Parathyroid adenoma (tissue), 2 donors: ENCODE data around the gene ARSD.

Source experiments
- H2AFZ ChIP-seq: fragments of 300-600 bp; sonication (generic); one replicate; pipeline ENCODE4 v1.7.0; 2017; ENCODE audit warnings: antibody characterized with exemption, mild to moderate bottlenecking
- H3K27ac ChIP-seq: fragments of 300-600 bp; sonication (generic); one replicate; pipeline ENCODE4 v1.7.0; 2017
- H3K27me3 ChIP-seq: fragments of 300-600 bp; sonication (generic); one replicate; pipeline ENCODE4 v1.7.0; 2017; ENCODE audit warnings: low read length; ENCODE audit not compliant: control insufficient read depth, insufficient read depth
- H3K36me3 ChIP-seq: fragments of 300-600 bp; sonication (generic); one replicate; pipeline ENCODE4 v1.7.0; 2017; ENCODE audit warnings: low read length; ENCODE audit not compliant: control insufficient read depth, insufficient read depth
- H3K4me1 ChIP-seq: fragments of 300-600 bp; sonication (generic); one replicate; pipeline ENCODE4 v1.7.0; 2017; ENCODE audit warnings: control low read depth
- H3K4me2 ChIP-seq: fragments of 300-600 bp; sonication (generic); one replicate; pipeline ENCODE4 v1.7.0; 2017; ENCODE audit warnings: low read length
- H3K4me3 ChIP-seq: fragments of 300-600 bp; sonication (generic); one replicate; pipeline ENCODE4 v1.7.0; 2017; ENCODE audit warnings: low read depth, low read length
- H3K79me2 ChIP-seq: fragments of 300-600 bp; sonication (generic); one replicate; pipeline ENCODE4 v1.7.0; 2017; ENCODE audit warnings: control low read depth
- H3K9ac ChIP-seq: fragments of 300-600 bp; sonication (generic); one replicate; pipeline ENCODE4 v1.7.0; 2017; ENCODE audit warnings: mild to moderate bottlenecking
- H3K9me3 ChIP-seq: fragments of 300-600 bp; sonication (generic); one replicate; pipeline ENCODE4 v1.7.0; 2017; ENCODE audit warnings: low read length; ENCODE audit not compliant: control insufficient read depth
- TF ChIP-seq, protein P1 (sequence below): fragments of 300-600 bp; sonication (generic); IDR thresholded peaks from one replicate; pipeline ENCODE4 v1.7.0; 2017; ENCODE audit warnings: antibody characterized with exemption, mild to moderate bottlenecking
- donor health status: primary hyperparathyroidism.

ARSD gene

DNA sequence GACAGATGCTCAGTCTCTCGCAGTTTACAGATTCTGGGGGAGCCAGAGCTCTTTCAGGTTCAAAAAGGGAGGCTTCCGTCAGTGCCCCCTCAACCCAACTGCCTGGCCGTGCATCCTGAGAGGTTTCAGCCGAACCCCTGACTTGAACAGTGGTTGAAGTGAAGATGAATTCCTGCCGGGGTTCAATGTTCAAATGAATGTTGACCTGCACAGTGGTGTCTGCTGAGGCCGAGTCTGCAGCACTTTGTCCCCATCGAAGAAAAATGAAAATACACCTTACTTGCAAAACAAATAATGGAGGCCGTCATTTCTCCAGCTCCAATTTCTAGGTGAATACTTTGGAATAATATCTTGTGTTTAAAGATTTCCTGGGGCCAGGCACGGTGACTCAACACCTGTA, 66.7 kb downstream of the ARSD start:
- Histone ChIP-seq H3K36me3 (no peaks in the 10 kb centered on the region), H2AFZ (no peak overlapping the region), H3K79me2 (no peaks in the 10 kb centered on the region), H3K9me3 (no peaks in the 10 kb centered on the region), H3K9ac (no peak overlapping the region), H3K27me3 (no peaks in the 10 kb centered on the region), H3K4me2 (no peak overlapping the region), H3K4me1 (no peaks in the 10 kb centered on the region), H3K4me3 (no peak overlapping the region), H3K27ac (no peak overlapping the region)
- TF ChIP-seq, protein P1, sequence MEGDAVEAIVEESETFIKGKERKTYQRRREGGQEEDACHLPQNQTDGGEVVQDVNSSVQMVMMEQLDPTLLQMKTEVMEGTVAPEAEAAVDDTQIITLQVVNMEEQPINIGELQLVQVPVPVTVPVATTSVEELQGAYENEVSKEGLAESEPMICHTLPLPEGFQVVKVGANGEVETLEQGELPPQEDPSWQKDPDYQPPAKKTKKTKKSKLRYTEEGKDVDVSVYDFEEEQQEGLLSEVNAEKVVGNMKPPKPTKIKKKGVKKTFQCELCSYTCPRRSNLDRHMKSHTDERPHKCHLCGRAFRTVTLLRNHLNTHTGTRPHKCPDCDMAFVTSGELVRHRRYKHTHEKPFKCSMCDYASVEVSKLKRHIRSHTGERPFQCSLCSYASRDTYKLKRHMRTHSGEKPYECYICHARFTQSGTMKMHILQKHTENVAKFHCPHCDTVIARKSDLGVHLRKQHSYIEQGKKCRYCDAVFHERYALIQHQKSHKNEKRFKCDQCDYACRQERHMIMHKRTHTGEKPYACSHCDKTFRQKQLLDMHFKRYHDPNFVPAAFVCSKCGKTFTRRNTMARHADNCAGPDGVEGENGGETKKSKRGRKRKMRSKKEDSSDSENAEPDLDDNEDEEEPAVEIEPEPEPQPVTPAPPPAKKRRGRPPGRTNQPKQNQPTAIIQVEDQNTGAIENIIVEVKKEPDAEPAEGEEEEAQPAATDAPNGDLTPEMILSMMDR = no peak

DNA sequence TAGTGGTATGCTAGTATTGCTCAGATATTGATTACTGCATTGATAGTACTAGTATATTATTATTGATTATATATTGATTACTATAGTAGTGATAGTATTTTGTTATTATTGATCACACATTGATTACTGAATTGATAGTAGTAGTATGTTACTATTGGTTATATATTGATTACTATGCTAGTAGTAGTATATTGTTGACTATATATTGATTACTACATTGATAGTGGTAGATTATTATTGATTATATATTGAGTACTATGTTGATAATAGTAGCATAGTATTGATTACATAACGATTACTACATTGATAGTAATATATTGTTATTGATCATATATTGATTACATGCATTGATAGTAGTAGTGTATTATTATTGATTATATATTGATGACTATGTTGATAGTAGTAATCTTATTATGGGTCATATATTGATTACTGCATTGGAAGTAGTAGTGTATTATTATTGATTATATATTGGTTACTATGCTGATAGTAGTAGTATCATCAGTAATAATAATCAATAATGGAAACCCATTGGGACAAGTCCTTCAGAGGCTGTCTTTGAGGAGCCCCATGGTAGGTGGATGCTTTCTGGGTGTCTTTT, 69.8 kb downstream of the ARSD start:
- Histone ChIP-seq H3K4me2 (no peak overlapping the region), H3K9ac (no peak overlapping the region), H3K9me3 (no peaks in the 10 kb centered on the region), H3K36me3 (no peaks in the 10 kb centered on the region), H3K27me3 (no peaks in the 10 kb centered on the region), H3K4me1 (no peaks in the 10 kb centered on the region), H3K79me2 (no peaks in the 10 kb centered on the region), H2AFZ (no peak overlapping the region), H3K27ac (no peak overlapping the region), H3K4me3 (no peak overlapping the region)
- TF ChIP-seq, protein P1 = no peak

DNA sequence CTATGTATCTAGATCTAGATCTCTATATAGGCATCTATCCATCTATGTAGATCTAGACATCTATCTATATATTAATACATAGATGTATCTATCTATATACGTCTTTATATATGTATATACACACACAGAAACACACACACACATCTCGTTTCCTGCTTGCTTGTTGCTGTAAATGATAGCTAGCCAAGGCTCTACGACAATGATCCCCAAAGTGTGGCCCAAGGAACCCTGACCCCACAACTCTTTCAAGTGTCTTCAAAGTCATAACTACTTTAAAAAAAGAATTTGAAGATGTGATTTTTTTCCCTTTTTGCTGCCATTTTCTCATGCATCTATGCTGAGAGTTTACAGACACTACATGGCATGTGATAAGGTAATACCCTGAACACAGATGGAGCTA, 71.6 kb downstream of the ARSD start:
- H2AFZ ChIP-seq = no peak overlapping the region
- TF ChIP-seq, protein P1 = no peak
- H3K9ac ChIP-seq = no peak overlapping the region
- H3K27ac ChIP-seq = no peak overlapping the region
- H3K27me3 ChIP-seq = no peaks in the 10 kb centered on the region
- no peaks in the 10 kb centered on the region for H3K36me3 ChIP-seq
- H3K4me3 ChIP-seq = no peak overlapping the region
- no peaks in the 10 kb centered on the region for H3K79me2 ChIP-seq
- no peak overlapping the region for H3K4me2 ChIP-seq
- no peaks in the 10 kb centered on the region for H3K4me1 ChIP-seq
- no peaks in the 10 kb centered on the region for H3K9me3 ChIP-seq

DNA sequence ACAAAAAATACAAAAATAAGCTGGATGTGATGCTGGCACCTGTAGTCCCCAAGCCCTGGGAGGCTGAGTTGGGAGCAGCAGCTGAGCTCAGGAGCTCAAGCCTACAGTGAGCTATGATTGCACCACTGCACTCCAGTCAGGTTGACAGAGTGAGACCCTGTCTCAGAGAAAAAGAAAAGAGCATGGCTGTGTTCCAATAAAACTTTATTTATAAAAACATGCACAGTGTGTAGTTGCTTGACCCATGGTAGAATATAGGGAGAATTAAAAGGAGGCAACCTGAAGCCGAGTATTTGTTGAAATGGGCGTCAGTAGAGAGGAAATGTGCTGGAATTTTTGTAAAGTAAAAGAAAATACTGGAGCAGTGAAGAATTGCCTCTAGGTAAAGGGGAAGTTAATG, 73.4 kb downstream of the ARSD start:
- no peaks in the 10 kb centered on the region for H3K9me3 ChIP-seq
- H3K27ac ChIP-seq = no peak overlapping the region
- no peaks in the 10 kb centered on the region for H3K36me3 ChIP-seq
- no peaks in the 10 kb centered on the region for H3K79me2 ChIP-seq
- no peak overlapping the region for H3K9ac ChIP-seq
- no peaks in the 10 kb centered on the region for H3K27me3 ChIP-seq
- H3K4me1 ChIP-seq = no peaks in the 10 kb centered on the region
- H2AFZ ChIP-seq = no peak overlapping the region
- no peak overlapping the region for H3K4me2 ChIP-seq
- TF ChIP-seq, protein P1 = no peak
- H3K4me3 ChIP-seq = no peak overlapping the region

DNA sequence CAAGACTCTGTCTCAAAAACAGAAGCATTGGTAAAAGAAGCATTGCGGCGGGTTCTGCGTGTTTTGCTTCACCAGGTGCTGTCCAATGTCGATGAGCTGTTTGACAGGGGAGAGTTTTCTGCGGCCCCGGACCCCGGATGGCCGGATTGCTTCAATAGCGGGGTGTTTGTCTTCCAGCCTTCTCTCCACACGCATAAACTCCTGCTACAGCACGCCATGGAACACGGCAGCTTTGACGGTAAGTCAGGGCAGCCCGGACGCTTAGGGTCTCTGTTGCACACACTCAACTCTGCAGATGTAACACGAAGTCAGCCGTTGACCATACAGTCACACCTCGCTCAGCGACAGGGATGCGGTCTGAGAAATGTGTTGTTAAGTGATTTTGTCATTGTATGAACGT, 74.2 kb downstream of the ARSD start:
- no peaks in the 10 kb centered on the region for H3K36me3 ChIP-seq
- no peaks in the 10 kb centered on the region for H3K27me3 ChIP-seq
- H3K4me2 ChIP-seq = no peak overlapping the region
- no peaks in the 10 kb centered on the region for H3K4me1 ChIP-seq
- no peak overlapping the region for H3K4me3 ChIP-seq
- no peak overlapping the region for H2AFZ ChIP-seq
- H3K9me3 ChIP-seq = no peaks in the 10 kb centered on the region
- no peak overlapping the region for H3K9ac ChIP-seq
- no peaks in the 10 kb centered on the region for H3K79me2 ChIP-seq
- H3K27ac ChIP-seq = no peak overlapping the region
- TF ChIP-seq, protein P1 = no peak
